Measurements from ENCODE around the gene KLHDC8B. TPM values are rescaled to one million over a fixed set of nuclear protein-coding genes. Genes with fewer than 3 reads are reported as not detected.

KLHDC8B gene
- total RNA-seq, 6 donors from 2014 or later = 21.9 to 60.8 (median 32.7) TPM

- H3K27ac ChIP-seq = no peak overlapping the region
- TF ChIP-seq EP300 (IDR thresholded peaks at IDR 0.05) (no peak), CTCF (IDR thresholded peaks at IDR 0.05) (no peak), POLR2A (IDR thresholded peaks at IDR 0.05) (no peak), POLR2AphosphoS5 (IDR thresholded peaks at IDR 0.05) (no peak)
- no peaks in the 10 kb centered on the region for H3K27me3 ChIP-seq
- H3K36me3 ChIP-seq = no peaks in the 10 kb centered on the region
- 85 to 95% methylated on average over 1 of the region's 1 CpG for WGBS, 2 donors
- no peaks in the 10 kb centered on the region for H3K9me3 ChIP-seq
- H3K4me3 ChIP-seq = no peak overlapping the region
- no peak for DNase-seq
- no peak for ATAC-seq (ENCODE audit: low FRiP score in 2 of 2)
- no peaks in the 10 kb centered on the region for H3K4me1 ChIP-seq
Measured at GRCh38 chr3:49191741-49192140, 20.3 kb downstream of the KLHDC8B start.

GRCh38 chr3:49198161-49198560, 26.8 kb downstream of the KLHDC8B start:
- Histone ChIP-seq H3K27me3 (peaks cover 0 to 4% (median 0%) of the 10 kb centered on the region in 4 donors), H3K4me1 (peaks cover 0 to 8% (median 5%) of the 10 kb centered on the region in 4 donors), H3K36me3 (no peaks in the 10 kb centered on the region), H3K4me3 (no peak overlapping the region), H3K27ac (no peak overlapping the region), H3K9me3 (no peaks in the 10 kb centered on the region)
- TF ChIP-seq EP300 (IDR thresholded peaks at IDR 0.05) (no peak), POLR2A (IDR thresholded peaks at IDR 0.05) (no peak), POLR2AphosphoS5 (IDR thresholded peaks at IDR 0.05) (no peak), CTCF (IDR thresholded peaks at IDR 0.05) (no peak)
- DNase-seq (no peak), ATAC-seq (ENCODE audit: low FRiP score in 2 of 2) (no peak)
- 75 to 80% methylated on average over 3 of the region's 3 CpGs for WGBS, 2 donors

GRCh38 chr3:49198611-49199230, 27.3 kb downstream of the KLHDC8B start:
- peak overlapping the region in 3 of 4 donors; percentile 27 to 63 (median 33) for H3K27ac ChIP-seq
- H3K9me3 ChIP-seq = no peaks in the 10 kb centered on the region
- DNase-seq = no peak
- peak; percentile 12 to 46 for ATAC-seq (ENCODE audit: low FRiP score in 2 of 2)
- H3K36me3 ChIP-seq = no peaks in the 10 kb centered on the region
- TF ChIP-seq POLR2AphosphoS5 (IDR thresholded peaks at IDR 0.05) (no peak), CTCF (IDR thresholded peaks at IDR 0.05) (no peak), POLR2A (IDR thresholded peaks at IDR 0.05) (no peak), EP300 (IDR thresholded peaks at IDR 0.05) (no peak)
- 73 to 74% methylated on average over 21 to 24 of the region's 24 CpGs for WGBS, 2 donors
- H3K4me3 ChIP-seq = peak overlapping the region in 3 of 4 donors; percentile 35 to 48 (median 40)
- H3K27me3 ChIP-seq = peaks cover 0 to 4% (median 0%) of the 10 kb centered on the region in 4 donors
- H3K4me1 ChIP-seq = peaks cover 0 to 8% (median 5%) of the 10 kb centered on the region in 4 donors

GRCh38 chr3:49199239-49199899, 28.0 kb downstream of the KLHDC8B start:
- WGBS, 2 donors = 19 to 58% methylated on average over 27 to 52 of the region's 53 CpGs
- ATAC-seq (ENCODE audit: low FRiP score in 2 of 2) = peak; percentile 84 to 94
- TF ChIP-seq POLR2AphosphoS5 (IDR thresholded peaks at IDR 0.05) (peak in 1 of 2 donors; percentile 64), EP300 (IDR thresholded peaks at IDR 0.05) (no peak)
- H3K4me1 ChIP-seq = peaks cover 0 to 8% (median 5%) of the 10 kb centered on the region in 4 donors
- peak overlapping the region in 3 of 4 donors; percentile 35 to 48 (median 40) for H3K4me3 ChIP-seq
- peaks cover 0 to 4% (median 0%) of the 10 kb centered on the region in 4 donors for H3K27me3 ChIP-seq
- H3K36me3 ChIP-seq = no peaks in the 10 kb centered on the region
- peak; percentile 82 to 95 for DNase-seq
- peak overlapping the region in 3 of 4 donors; percentile 4 to 69 (median 63) for H3K27ac ChIP-seq
- no peaks in the 10 kb centered on the region for H3K9me3 ChIP-seq

- Histone ChIP-seq H3K4me3 (peak overlapping the region in 3 of 4 donors; percentile 35 to 48 (median 40)), H3K27ac (peak overlapping the region in 3 of 4 donors; percentile 4 to 69 (median 63)), H3K4me1 (peaks cover 0 to 8% (median 5%) of the 10 kb centered on the region in 4 donors), H3K9me3 (no peaks in the 10 kb centered on the region), H3K36me3 (no peaks in the 10 kb centered on the region), H3K27me3 (peaks cover 0 to 4% (median 0%) of the 10 kb centered on the region in 4 donors)
- no peak for TF ChIP-seq CTCF (IDR thresholded peaks at IDR 0.05)
- TF ChIP-seq EP300 (IDR thresholded peaks at IDR 0.05) = no peak
- TF ChIP-seq POLR2A (IDR thresholded peaks at IDR 0.05) = no peak
- no peak for TF ChIP-seq POLR2AphosphoS5 (IDR thresholded peaks at IDR 0.05)
- DNase-seq (no peak), ATAC-seq (ENCODE audit: low FRiP score in 2 of 2) (no peak)
- WGBS, 2 donors = 75 to 87% methylated on average over 9 to 15 of the region's 15 CpGs
Measured at GRCh38 chr3:49199900-49200281, 28.5 kb downstream of the KLHDC8B start.

All from upper lobe of left lung (tissue), 6 donors.